ENCODE measurements around the gene TMC1. TPM values are rescaled to one million over a fixed set of nuclear protein-coding genes. Genes with fewer than 3 reads are reported as not detected.

The TMC1 gene
- total and polyA plus RNA-seq, 10 of the 15 experiments (the other 5 are each of a cell fraction or from before 2014, with no cell fraction given): 0.06 to 0.94 (median 0.40) TPM; not detected in 1

DNA sequence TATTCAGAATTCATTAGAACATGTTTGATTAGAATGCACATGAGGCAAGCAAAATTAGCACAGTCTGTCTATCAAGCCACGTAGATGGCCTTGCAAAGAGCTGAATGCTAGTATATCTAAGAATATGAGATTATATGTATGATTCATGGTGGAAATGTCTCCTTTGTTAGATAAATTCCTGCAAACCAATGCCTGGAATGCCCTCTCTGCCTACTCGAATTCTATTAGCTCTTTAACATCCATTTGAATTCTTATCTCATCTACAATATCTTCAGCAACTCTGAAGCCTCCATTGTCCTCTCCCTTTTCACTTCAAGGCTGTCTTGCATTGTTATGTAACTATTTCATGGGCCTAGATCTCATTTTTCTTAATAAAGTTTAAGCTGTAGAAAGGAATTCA lies 205.5 kb downstream of the TMC1 start:
- no peaks in the 10 kb centered on the region; a peak in 1 of 4 replicates for H3K27me3 ChIP-seq (replicated peaks in 1 of 2; ENCODE audit: control insufficient read depth in 2 of 2, insufficient read depth in 2 of 2, low read length in 1 of 2)
- CTCF ChIA-PET: interaction anchor here (0.6 kb wide), 2 partner anchors 616 to 910 kb away, joined by 3 read pairs; no protein-coding TSS in a partner anchor

DNA sequence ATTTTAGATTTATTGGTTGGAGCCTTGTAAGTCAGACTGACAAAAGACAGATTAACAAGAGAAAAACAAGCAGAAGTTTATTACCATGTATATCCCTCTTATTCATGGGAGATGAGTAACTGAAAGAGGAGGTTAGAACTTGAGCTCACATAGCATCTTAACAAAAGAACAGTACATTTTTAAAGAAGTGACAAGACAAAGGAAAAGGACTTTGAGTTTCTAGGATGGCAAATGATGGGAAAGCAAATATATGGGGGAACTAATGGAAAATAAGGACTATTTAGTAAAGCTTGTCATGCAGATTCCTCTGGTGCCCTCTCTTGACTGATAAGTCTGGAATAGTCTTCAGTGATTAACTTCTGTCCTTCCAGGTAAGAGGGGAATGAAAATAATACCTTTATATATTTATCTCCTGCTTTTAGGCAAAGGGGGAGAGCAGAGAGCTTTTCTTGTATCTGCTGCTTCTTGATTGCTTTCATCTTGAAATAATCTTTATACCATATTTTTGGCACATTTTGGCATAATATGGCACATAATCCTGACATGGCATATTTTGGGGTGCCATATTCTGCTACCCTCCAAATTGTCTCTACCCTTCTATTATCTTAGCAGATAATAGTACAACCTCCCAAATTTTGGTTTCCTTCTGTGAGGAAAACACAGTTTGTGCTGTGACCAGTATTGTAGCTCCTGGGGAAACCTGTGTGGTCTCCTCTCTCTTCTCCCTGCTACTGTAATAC lies 206.8 kb downstream of the TMC1 start:
- CTCF ChIA-PET: interaction anchor here (1.1 kb wide), 1 partner anchor 10 kb away, joined by 7 read pairs; no protein-coding TSS in a partner anchor
- SMC1A ChIA-PET (ENCODE audit: uncharacterized antibody, unreplicated experiment): interaction anchor here (0.9 to 1.8 kb wide), 2 partner anchors 11 to 78 kb away, joined by 3 read pairs; no protein-coding TSS in a partner anchor
- Histone ChIP-seq H3K27ac (ENCODE audit: control insufficient read depth, insufficient read depth) (no peak overlapping the region), H2AFZ (ENCODE audit: control insufficient read depth, low read depth, low read length) (no peak overlapping the region), H3K4me2 (ENCODE audit: control insufficient read depth, insufficient read depth) (no peak overlapping the region), H3K9me3 (replicated peaks; ENCODE audit: control insufficient read depth, insufficient read depth, low read length) (no peaks in the 10 kb centered on the region), H3K79me2 (ENCODE audit: control insufficient read depth, insufficient read depth, low read length) (no peaks in the 10 kb centered on the region), H4K20me1 (ENCODE audit: control insufficient read depth, insufficient read depth) (no peaks in the 10 kb centered on the region), H3K9ac (ENCODE audit: control insufficient read depth, insufficient read depth, low read length) (no peak overlapping the region), H3K27me3 (replicated peaks in 1 of 2; ENCODE audit: control insufficient read depth in 2 of 2, insufficient read depth in 2 of 2, low read length in 1 of 2) (no peaks in the 10 kb centered on the region; a peak in 1 of 4 replicates), H3K4me3 (no peak overlapping the region), H3K4me1 (ENCODE audit: control insufficient read depth, insufficient read depth, low read length) (no peaks in the 10 kb centered on the region), H3K36me3 (ENCODE audit: control insufficient read depth in 2 of 2, insufficient read depth in 2 of 2, low read length in 1 of 2) (no peaks in the 10 kb centered on the region)
- in situ Hi-C loops (cut with MboI): no loop called here
- no TSS peak for BruUV-seq (replicated peaks)
- RAD21 ChIA-PET (ENCODE audit: unreplicated experiment): interaction anchor here (1.3 kb wide), 1 partner anchor 447 kb away, joined by 5 read pairs; no protein-coding TSS in a partner anchor
- TF ChIP-seq POLR2AphosphoS5 (IDR thresholded peaks at IDR 0.05; ENCODE audit: low read length): no peak
- TF ChIP-seq, protein P1, sequence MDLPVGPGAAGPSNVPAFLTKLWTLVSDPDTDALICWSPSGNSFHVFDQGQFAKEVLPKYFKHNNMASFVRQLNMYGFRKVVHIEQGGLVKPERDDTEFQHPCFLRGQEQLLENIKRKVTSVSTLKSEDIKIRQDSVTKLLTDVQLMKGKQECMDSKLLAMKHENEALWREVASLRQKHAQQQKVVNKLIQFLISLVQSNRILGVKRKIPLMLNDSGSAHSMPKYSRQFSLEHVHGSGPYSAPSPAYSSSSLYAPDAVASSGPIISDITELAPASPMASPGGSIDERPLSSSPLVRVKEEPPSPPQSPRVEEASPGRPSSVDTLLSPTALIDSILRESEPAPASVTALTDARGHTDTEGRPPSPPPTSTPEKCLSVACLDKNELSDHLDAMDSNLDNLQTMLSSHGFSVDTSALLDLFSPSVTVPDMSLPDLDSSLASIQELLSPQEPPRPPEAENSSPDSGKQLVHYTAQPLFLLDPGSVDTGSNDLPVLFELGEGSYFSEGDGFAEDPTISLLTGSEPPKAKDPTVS (IDR thresholded peaks at IDR 0.05; ENCODE audit: low read depth, low read length): no peak
- no peak for TF ChIP-seq ZSCAN29 (IDR thresholded peaks at IDR 0.05)
- TF ChIP-seq LARP7 (IDR thresholded peaks at IDR 0.05): no peak
- FAIRE-seq: no peak
- POLR2A ChIA-PET: no interaction called here
- DNase-seq (ENCODE audit: low read depth, low spot score): no peak
- no peak for ATAC-seq
- intact Hi-C loops (cut with micrococcal nuclease; ENCODE audit: unreplicated experiment): no loop called here

More for the DNA sequence above, 205.5 kb downstream of the TMC1 start:
- Histone ChIP-seq H3K4me2 (ENCODE audit: control insufficient read depth, insufficient read depth) (no peak overlapping the region), H3K4me3 (no peak overlapping the region), H3K4me1 (ENCODE audit: control insufficient read depth, insufficient read depth, low read length) (no peaks in the 10 kb centered on the region), H3K27ac (ENCODE audit: control insufficient read depth, insufficient read depth) (no peak overlapping the region), H3K9ac (ENCODE audit: control insufficient read depth, insufficient read depth, low read length) (no peak overlapping the region), H3K36me3 (ENCODE audit: control insufficient read depth in 2 of 2, insufficient read depth in 2 of 2, low read length in 1 of 2) (no peaks in the 10 kb centered on the region), H3K79me2 (ENCODE audit: control insufficient read depth, insufficient read depth, low read length) (no peaks in the 10 kb centered on the region), H3K9me3 (replicated peaks; ENCODE audit: control insufficient read depth, insufficient read depth, low read length) (no peaks in the 10 kb centered on the region), H4K20me1 (ENCODE audit: control insufficient read depth, insufficient read depth) (no peaks in the 10 kb centered on the region), H2AFZ (ENCODE audit: control insufficient read depth, low read depth, low read length) (no peak overlapping the region)
- ChIA-PET RAD21 (ENCODE audit: unreplicated experiment) (no interaction called here), SMC1A (ENCODE audit: uncharacterized antibody, unreplicated experiment) (interaction anchor here (0.7 to 1.8 kb wide), 3 partner anchors 10 to 95 kb away, joined by 3 read pairs; no protein-coding TSS in a partner anchor), POLR2A (interaction anchor here (0.6 kb wide), 1 partner anchor 459 kb away, joined by 4 read pairs; no protein-coding TSS in a partner anchor)
- FAIRE-seq (no peak), ATAC-seq (no peak), DNase-seq (ENCODE audit: low read depth, low spot score) (no peak)
- intact Hi-C loops (cut with micrococcal nuclease; ENCODE audit: unreplicated experiment): no loop called here
- BruUV-seq (replicated peaks): no TSS peak
- no peak for TF ChIP-seq ZZZ3 (IDR thresholded peaks at IDR 0.05; ENCODE audit: control insufficient read depth, insufficient read length, low read depth)
- TF ChIP-seq ZNF622 (IDR thresholded peaks at IDR 0.05): no peak
- no peak for TF ChIP-seq RCOR1 (conservative IDR thresholded peaks at IDR 0.05; ENCODE audit: low read depth, low read length)
- TF ChIP-seq TAF1 (IDR thresholded peaks at IDR 0.05; ENCODE audit: borderline replicate concordance, low read depth, low read length): no peak
- 10% methylated on average over 2 of the region's 2 CpGs for WGBS (ENCODE audit: insufficient coverage, insufficient replicate concordance, low lambda C conversion rate, missing lambda C conversion rate)
- in situ Hi-C loops (cut with MboI): no loop called here

All from GM12878 (cell line).